ENCODE results near the gene WDR26.
"Not testable (repeated sequence)": the region's sequence is repeated elsewhere in the genome, so short reads cannot be mapped to it uniquely, and the experiment has no call there.

The WDR26 gene

GRCh38 chr1:224433701-224434672 is 610 bp downstream of the WDR26 start:
- DNase-seq (ENCODE audit: low spot score): peak; percentile 47

- peak; percentile 34 for DNase-seq (ENCODE audit: low spot score)
Observed at GRCh38 chr1:224433041-224433691, 1.4 kb downstream of the WDR26 start.

- DNase-seq (ENCODE audit: low spot score): peak; percentile 14
Observed at GRCh38 chr1:224432672-224433040, 1.9 kb downstream of the WDR26 start.

- peak; percentile 32 for DNase-seq (ENCODE audit: low spot score)
Observed at GRCh38 chr1:224432146-224432545, 2.5 kb downstream of the WDR26 start.

- no peak for DNase-seq (ENCODE audit: low spot score)
Observed at GRCh38 chr1:224431726-224432125, 2.9 kb downstream of the WDR26 start.

- DNase-seq (ENCODE audit: low spot score): peak; percentile 69
Observed at GRCh38 chr1:224430511-224431113, 4.0 kb downstream of the WDR26 start.

GRCh38 chr1:224429616-224430326 is 4.8 kb downstream of the WDR26 start:
- no peak for DNase-seq (ENCODE audit: low spot score)

GRCh38 chr1:224428713-224429112 is 5.9 kb downstream of the WDR26 start:
- DNase-seq (ENCODE audit: low spot score): not testable (repeated sequence)

- DNase-seq (ENCODE audit: low spot score): peak; percentile 71
Observed at GRCh38 chr1:224427346-224427745, 7.3 kb downstream of the WDR26 start.

- DNase-seq (ENCODE audit: low spot score): not testable (repeated sequence)
Observed at GRCh38 chr1:224426869-224427268, 7.7 kb downstream of the WDR26 start.

GRCh38 chr1:224425279-224425884 is 9.2 kb downstream of the WDR26 start:
- DNase-seq (ENCODE audit: low spot score): no peak

GRCh38 chr1:224420106-224420505 is 14.5 kb downstream of the WDR26 start:
- DNase-seq (ENCODE audit: low spot score): no peak

GRCh38 chr1:224411766-224412165 is 22.8 kb downstream of the WDR26 start:
- no peak for DNase-seq (ENCODE audit: low spot score)

GRCh38 chr1:224408294-224408590 is 26.4 kb downstream of the WDR26 start:
- no peak for DNase-seq (ENCODE audit: low spot score)

GRCh38 chr1:224407571-224408293 is 26.9 kb downstream of the WDR26 start:
- no peak for DNase-seq (ENCODE audit: low spot score)

- peak; percentile 10 for DNase-seq (ENCODE audit: low spot score)
Observed at GRCh38 chr1:224406216-224406615, 28.4 kb downstream of the WDR26 start.

- DNase-seq (ENCODE audit: low spot score): no peak
Observed at GRCh38 chr1:224405604-224405970, 29.0 kb downstream of the WDR26 start.

GRCh38 chr1:224404916-224405603 is 29.5 kb downstream of the WDR26 start:
- DNase-seq (ENCODE audit: low spot score): no peak

- DNase-seq (ENCODE audit: low spot score): no peak
Observed at GRCh38 chr1:224402472-224403036, 32.0 kb downstream of the WDR26 start.

GRCh38 chr1:224399887-224400286 is 34.7 kb downstream of the WDR26 start:
- no peak for DNase-seq (ENCODE audit: low spot score)
